EH (cell line): ENCODE data around the gene PLAC1.
A peak's percentile ranks its signal among the peaks of the same experiment; 100 is the strongest.

Experiments
- DNase-seq: peaks from one replicate; pipeline ENCODE4 v3.0.0-alpha.2; 2015; ENCODE audit warnings: low read depth

Gene PLAC1

GRCh38 chrX:134631426-134632346 lies 26.6 kb downstream of the PLAC1 start:
- peak; percentile 80 for DNase-seq

- no peak for DNase-seq
Measured at GRCh38 chrX:134628663-134629062, 29.6 kb downstream of the PLAC1 start.

- DNase-seq, result peak; percentile 46
Measured at GRCh38 chrX:134626434-134626833, 31.8 kb downstream of the PLAC1 start.

GRCh38 chrX:134625315-134625718 lies 33.0 kb downstream of the PLAC1 start:
- DNase-seq, result peak; percentile 44

DNA sequence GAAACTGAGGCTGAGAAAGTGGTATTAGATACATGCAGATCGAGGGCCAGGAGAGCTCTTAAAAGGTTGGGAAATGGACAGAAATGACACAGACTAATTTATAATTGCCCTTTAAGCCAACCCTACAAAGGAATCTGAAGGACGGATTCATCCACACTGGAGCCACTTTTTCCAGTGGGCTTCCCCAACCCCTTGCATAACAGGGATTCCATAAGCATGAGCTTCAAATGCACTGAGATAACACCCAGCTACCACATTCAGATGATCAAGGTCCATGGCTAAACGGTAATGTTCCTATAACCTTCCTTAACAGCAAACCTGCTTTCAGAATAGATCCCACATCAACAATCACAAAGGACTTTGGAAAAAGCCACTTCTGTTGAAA lies 34.2 kb downstream of the PLAC1 start:
- peak; percentile 60 for DNase-seq

- peak; percentile 56 for DNase-seq
Measured at GRCh38 chrX:134623293-134624045, 34.8 kb downstream of the PLAC1 start.

DNA sequence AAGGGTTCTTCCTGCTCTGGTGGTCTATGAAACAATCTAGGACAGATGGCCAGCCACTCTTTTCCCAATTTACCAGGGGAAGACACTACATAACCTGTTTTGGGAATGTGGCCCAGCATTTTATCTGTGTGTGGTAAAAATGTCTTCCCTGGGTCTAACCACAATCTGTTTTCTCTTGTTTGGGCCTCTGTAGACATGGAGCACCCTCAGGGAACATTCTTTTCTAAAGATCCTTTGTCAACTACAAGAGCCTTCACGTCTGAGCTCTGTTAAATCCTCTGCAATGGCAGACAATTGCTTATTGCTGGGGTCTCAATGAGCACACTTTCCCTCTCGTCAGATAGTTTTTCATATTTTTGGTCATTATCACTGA lies 35.5 kb downstream of the PLAC1 start:
- DNase-seq, result peak; percentile 76

GRCh38 chrX:134622056-134622812 lies 36.0 kb downstream of the PLAC1 start:
- peak; percentile 87 for DNase-seq

- DNase-seq, result no peak
Measured at GRCh38 chrX:134619838-134620237, 38.4 kb downstream of the PLAC1 start.

GRCh38 chrX:134613396-134613795 lies 44.9 kb downstream of the PLAC1 start:
- DNase-seq, result no peak

DNA sequence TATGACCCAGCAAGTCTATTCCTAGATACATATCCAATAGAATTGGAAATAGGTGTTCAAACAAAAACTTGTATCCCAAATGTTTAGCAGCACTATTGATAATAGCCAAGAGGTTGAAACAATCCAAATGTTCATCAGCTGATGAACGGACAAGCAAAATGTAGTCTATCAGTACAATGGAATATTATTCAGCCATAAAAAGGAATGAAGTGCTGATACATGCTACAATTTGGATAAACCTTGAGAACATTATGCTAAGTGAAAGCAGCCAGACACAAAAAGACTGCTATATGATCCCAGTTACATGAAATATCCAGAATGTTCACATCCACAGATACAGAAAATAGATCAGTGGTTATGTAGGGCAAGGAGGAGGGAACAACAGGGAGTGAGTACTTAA lies 50.1 kb downstream of the PLAC1 start:
- DNase-seq, result no peak

DNA sequence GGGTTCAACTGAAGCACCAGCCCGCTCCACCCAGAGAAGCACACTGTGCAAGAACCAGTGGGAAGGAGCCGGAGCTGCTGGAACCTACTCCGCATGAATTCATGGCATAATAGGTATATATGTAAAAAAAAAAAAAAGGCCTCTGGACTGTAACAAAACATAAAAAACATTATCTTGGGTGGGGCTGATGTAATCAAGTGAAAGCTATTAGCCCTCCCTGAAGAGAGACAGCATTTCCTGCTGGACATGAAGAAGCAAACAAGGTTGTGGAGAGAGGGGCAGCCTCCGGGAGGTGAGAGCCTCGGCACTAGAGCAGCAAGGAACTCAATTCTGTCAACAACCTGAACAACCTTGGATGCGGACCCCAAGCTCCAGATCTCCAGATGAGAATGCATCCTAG lies 50.7 kb downstream of the PLAC1 start:
- DNase-seq, result no peak

DNA sequence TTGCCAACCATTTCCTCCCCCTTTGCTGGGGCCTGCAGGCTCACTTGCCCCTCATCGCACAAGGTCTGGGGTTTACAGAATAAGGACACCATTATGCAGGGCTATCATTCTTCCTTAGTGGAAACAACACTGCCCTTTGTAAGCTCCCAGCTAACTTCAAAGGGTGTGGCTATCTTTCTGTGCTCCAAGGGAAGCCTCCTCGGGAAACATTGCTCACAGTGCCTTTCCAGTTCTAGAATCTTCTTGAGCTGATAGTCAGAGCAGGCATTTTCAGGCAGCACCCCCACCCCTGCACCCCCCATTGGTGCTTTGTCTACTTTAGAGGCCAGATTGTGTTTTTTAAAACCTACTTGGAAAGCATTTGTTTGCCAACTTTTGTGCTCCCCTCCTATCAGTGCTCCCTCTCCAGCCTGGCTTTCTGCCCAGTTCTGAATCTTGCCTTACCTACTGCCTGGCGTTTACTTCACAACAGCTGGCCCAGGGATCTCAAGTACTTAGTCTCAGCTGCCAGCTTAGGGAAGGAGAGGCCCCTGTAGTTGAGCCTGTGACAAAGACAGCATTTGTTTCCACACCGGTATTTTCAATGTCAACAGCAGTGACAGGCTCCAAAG lies 53.5 kb downstream of the PLAC1 start:
- peak; percentile 54 for DNase-seq

GRCh38 chrX:134603806-134604700 lies 54.2 kb downstream of the PLAC1 start:
- peak; percentile 94 for DNase-seq

DNA sequence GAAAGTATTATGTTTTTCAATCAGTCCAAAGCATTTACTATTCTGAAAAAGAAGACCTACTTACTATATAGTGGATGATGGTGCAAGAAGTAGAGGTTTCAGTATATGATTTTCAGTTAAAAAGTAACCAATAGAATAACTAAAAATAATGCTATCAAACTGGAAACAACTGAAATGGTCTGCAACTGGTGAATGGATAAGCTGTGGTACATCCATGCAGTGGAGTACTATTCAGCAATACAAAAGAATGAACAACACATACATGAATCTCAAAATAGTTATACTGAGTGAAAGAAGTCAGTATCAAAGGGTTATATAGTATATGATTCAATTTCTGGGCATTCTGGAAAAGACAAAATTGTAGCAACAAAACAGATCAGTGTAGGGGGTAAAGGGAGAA lies 55.9 kb downstream of the PLAC1 start:
- no peak for DNase-seq

GRCh38 chrX:134601240-134601765 lies 57.0 kb downstream of the PLAC1 start:
- DNase-seq, result peak; percentile 74

DNA sequence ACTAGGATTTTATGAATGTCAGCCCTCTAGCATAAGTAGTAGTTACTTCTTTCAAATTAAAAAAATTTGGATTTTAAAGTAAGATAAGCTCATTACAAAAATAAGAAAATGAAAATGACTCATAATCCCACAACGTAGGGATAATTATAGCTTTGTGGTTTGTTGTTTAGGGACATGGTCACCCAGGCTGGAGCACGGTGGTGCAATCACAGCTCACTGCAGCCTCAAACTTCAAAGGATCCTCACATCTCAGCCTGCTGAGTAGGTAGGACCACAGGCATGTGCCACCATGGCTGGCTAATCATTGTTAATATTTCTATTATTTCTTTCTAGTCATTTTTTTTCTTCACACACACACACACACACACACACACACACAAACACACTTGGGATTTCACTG lies 57.6 kb downstream of the PLAC1 start:
- peak; percentile 81 for DNase-seq

DNA sequence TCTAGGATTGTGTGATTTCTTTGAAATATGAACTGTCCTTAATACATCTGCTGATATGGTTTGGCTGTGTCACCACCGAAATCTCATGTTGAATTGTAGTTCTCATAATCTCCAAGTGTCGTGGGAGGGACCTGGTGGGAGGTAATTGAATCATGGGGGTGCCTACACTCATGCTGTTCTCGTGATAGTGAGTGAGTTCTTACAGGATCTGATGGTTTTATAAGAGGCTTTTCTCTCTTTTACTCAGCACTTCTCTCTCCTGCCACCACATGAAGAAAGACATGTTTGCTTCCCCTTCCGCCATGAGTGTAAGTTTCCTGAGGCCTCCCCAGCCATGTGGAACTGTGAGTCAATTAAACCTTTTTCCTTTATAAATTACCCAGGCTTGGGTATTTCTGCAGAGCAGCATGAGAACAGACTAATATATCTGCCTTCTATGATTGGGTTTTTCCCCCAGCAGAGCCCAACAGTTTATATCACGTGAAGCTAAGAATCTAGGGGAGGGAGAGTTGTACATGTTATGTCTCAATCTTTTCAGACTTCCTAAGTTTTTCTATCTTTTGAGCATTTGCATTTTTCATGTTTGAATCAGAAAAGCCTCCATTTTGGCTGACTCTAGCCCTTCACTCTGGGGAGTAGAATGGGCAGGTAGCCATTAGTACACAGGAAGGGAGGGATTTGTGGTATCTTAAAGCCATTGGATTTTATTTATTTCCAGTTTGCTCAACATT lies 58.9 kb downstream of the PLAC1 start:
- DNase-seq, result peak; percentile 70

GRCh38 chrX:134592303-134592702 lies 66.0 kb downstream of the PLAC1 start:
- no peak for DNase-seq

GRCh38 chrX:134591502-134591901 lies 66.8 kb downstream of the PLAC1 start:
- DNase-seq, result no peak
